Stimulated activated CD8-positive, alpha-beta memory T cell treated with anti-CD3 and anti-CD28 coated beads, Interleukin-4, amount 100 ng/mL, for 1 hour (primary cell): Measurements from ENCODE around the gene ASB10.

Experiments
- DNase-seq, 2 donors: peaks; one replicate each; pipeline ENCODE4 v3.0.0-alpha.2; 2020; ENCODE audit warnings: low read depth in 2 of 2, low spot score in 1 of 2

Gene ASB10

GRCh38 chr7:151166629-151167196 lies 20.3 kb downstream of the ASB10 start:
- no peak for DNase-seq

DNA sequence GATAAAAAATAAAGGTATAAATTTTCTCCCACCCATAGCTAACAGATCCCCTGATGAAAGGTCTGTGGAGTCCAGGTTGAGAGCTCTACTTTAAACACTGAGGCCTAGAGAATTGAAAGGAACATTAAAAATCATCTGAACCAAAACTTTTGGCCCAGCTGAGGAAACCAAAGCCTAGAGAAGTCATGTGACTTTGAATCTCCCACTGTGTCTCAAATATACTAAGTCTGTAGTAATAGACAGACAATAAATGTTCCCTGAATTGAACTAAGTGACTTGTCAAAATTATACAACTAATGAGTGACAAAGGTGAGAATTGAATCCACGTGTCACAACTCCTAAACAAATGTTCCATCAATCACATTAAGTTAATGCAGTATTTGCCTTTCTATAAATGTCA lies 25.3 kb downstream of the ASB10 start:
- DNase-seq: no peak

- DNase-seq: no peak
These were observed 29.3 kb downstream of the ASB10 start for GRCh38 chr7:151157645-151158329.

DNA sequence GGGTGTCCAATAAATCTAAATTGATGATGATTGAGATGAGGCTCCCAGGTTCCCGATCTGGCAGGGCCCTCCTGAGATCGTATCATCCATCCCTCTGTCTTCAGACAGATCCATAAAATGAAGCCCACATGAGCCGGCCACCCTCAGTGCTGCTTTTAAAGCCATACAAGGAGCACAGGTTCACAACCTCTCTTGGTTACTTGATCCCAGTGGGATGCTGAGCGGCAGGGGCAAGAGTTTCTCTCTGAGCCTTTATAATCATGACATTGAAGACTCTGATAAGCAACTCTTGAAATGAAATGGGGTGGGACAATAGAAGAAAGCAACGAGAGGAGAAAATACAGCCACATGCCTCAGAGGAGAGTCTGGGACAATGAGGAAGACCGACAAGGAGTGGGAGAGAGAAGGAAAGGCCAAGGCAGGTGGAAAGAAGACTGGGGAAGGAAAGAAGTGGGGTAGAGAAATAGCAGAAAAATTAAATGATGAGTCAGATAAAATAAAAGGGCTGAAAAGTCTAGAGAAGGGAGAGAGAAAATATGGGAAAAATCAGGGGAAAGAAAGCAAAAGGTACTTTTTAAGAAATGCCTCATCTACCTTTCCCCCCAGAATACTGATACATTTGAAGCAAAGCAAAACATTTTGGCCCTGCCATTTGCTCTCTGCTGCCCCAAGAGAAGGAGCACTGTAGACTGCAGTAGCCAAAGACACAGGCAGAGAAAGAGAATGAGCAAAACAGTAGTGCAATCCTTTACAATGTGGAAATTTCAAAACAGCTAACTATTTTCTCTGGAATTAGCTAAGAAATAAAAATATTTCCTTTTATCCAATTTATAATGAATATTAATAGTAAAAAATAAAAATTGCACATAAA lies 34.2 kb downstream of the ASB10 start:
- DNase-seq: no peak

- no peak for DNase-seq
These were observed 36.7 kb downstream of the ASB10 start for GRCh38 chr7:151150388-151150787.

DNA sequence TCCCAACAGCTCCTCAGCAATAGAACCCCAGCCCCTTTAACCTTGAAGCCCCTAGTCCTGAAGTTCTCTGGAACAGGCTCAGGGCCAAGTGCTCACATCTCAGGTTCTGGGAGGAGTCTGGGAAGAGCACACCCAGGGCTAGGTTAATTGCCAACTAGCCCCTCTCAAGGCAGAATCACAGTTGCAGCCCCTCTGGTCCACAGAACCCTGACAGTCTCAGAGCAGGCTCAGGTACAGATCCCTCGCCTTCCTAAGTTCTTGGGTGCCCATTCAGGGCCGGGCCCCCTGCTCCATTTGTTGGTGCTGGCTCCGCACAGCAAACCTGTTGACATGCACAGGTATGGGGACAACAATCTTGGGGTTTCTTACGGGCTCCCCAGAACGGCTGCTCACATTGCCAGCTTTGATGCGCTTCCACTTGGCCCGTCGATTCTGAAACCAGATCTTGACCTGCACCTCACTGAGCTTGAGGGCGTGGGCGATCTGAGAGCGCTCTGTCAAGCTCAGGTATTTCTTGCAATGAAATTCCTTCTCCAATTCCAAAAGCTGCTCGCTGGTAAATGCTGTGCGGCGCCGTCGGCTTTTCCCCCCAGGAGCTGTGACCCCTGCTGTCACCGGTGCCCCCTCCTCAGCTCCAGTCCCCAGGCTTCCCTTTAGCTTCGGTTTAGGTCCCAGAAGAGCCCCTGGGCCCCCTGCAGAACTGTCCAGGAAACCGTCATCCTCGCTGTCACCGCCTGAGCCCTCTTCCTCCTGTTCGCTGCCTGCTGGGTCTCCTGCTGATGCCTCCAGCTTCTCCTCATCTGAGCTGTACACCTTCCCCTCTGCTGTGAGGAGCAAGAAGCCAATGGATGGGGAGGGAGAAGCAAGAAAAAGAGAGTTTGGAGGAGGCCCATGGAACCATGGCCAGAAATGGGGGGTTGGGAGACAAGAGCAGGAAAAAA lies 38.5 kb downstream of the ASB10 start:
- DNase-seq: no peak

DNA sequence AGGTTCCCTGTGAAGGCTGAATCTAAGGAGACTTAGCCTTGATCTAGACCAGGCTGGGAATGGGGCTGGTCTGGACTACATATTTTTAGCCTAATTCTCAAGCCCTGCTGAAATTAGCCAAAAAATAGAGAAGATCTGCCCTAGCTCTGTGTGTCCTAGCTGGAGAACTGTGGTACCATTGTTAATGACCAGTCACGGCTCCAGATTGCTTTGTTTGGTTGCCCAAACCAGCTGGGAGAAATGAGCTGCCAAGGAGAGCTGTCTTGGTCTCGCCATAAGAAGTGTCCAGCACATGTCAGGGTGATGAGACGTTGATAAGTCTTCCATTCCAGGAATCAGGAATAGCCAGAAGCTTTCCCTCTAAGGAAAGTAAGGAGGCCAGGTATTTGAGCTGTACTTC lies 40.3 kb downstream of the ASB10 start:
- no peak for DNase-seq

- DNase-seq: no peak
These were observed 42.7 kb downstream of the ASB10 start for GRCh38 chr7:151144387-151144786.

GRCh38 chr7:151143261-151144015 lies 43.6 kb downstream of the ASB10 start:
- no peak for DNase-seq

DNA sequence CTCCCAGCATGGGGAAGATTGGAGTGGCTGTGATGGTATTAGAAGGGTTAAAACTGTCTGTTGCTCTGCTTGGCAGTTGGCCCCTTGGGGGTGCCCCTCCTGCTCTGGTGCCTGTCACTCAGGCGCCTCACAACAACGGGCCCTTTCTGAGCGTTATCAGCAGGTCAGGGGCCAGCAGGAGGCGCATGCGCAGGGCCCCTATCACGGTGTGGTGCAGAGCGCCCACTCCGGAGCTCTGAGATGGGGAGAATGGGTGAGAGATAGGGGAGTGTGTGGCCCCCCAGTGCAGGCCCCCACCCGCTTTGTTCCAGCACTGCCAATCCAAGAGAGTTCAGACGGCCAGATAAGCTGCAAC lies 44.4 kb downstream of the ASB10 start:
- no peak for DNase-seq

- no peak for DNase-seq
These were observed 45.0 kb downstream of the ASB10 start for GRCh38 chr7:151141855-151142685.

- DNase-seq: no peak
These were observed 45.7 kb downstream of the ASB10 start for GRCh38 chr7:151141311-151141854.

- no peak for DNase-seq
These were observed 46.2 kb downstream of the ASB10 start for GRCh38 chr7:151140826-151141225.

DNA sequence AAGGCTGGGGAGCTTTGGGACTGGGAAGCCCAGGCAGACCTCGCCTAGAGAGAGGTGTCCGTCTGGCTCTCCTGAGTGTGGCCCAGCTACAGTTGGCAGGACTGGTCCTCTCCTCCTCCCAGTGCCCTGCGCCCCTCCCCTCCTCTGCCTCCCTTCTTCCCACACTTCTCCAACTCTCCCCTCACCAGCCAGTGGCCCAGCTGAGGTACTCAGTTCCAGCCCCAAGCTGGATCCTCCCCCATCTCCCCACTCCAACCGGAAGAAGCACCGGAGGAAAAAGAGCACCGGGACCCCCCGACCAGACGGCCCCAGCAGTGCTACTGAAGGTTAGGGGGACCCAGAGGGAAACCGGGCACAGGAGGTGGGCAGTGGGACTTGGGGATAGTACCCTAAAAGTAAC lies 47.3 kb downstream of the ASB10 start:
- no peak for DNase-seq

DNA sequence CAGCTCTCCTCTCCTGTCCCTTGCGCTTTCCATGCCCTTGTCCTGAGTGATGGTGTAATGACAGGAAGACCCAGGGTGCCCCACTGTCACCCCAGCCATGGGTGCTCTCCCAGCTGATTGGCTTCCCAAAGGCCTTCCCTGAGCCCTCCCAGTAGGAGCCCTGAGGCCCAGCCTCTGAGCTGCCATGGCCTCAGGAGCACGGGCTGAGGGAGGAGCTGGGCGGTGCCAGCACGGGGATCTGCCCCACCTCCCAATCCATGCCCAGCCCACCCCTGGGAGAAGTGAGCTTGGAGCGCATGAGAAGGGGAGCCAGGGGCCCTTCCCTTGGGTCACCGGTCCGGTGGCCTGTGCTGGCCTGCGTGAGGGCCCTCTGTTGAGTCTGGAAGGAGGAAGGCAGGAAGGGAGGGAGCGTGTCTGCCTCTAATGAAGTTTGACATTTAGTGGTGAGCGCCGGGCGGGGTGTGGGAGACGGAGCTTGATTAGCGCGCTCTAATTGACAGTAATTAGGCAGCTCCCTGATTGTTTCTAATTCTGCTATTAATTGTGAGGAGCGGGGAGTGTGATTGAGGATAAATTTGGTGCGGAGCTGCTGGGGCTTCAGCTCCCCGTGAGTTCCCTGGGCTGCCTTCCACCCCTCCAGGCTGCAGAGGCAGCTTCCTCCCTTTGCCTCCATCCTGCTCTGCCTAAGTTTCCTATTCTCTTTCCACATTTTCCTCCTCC lies 47.8 kb downstream of the ASB10 start:
- DNase-seq: no peak

GRCh38 chr7:151138153-151138851 lies 48.7 kb downstream of the ASB10 start:
- DNase-seq: no peak

- no peak for DNase-seq
These were observed 49.3 kb downstream of the ASB10 start for GRCh38 chr7:151137791-151138152.

DNA sequence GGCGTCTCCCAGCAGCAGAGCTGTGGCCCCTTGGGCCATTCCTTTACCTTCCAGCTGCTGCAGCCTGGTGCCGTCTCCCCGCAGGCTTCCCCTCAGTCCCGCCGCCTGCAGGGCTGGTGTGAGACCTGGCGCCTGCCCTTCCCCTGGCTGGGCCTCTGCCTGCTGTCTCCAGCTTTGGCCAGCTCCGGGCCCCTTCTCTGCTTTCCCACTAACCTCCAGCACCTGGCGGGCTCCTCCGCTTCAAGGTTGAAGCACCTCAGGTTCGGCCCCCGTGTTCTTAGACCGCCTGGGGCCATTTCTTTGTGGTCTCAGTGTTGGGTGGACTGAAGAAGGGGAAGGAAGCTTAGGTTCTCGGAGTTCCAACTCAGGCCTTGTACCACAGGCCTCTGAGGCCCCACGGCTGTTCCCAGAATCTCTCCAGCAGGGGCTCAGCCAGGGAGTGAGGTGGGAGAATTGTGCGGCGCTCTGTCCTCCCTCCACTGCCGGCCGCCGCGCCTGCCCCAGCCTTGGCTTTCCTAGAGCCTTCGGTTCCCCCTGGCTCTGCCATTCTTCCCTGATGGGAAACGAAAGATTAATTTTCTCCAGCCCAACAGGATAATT lies 49.9 kb downstream of the ASB10 start:
- DNase-seq: no peak
